Urinary bladder (tissue), 4 donors: Measurements from ENCODE around the gene LCN1. TPM values are rescaled to one million over a fixed set of nuclear protein-coding genes. Genes with fewer than 3 reads are reported as not detected.

ENCODE experiments used
- DNase-seq: peaks from one replicate; pipeline ENCODE4 v3.0.0-alpha.2; 2015; ENCODE audit errors: extremely low spot score
- H3K27ac ChIP-seq: one replicate; pipeline ENCODE4 v1.5.1; 2013; ENCODE audit warnings: low read depth, mild to moderate bottlenecking, moderate library complexity
- H3K36me3 ChIP-seq: one replicate; pipeline ENCODE4 v1.6.1; 2013; ENCODE audit warnings: mild to moderate bottlenecking, moderate library complexity; ENCODE audit not compliant: insufficient read depth
- H3K4me1 ChIP-seq: one replicate; pipeline ENCODE4 v1.6.1; 2013; ENCODE audit warnings: mild to moderate bottlenecking, moderate library complexity; ENCODE audit not compliant: insufficient read depth
- H3K4me3 ChIP-seq: one replicate; pipeline ENCODE4 v1.5.1; 2013; ENCODE audit warnings: low read depth, low read length
- WGBS: extraction: QIAGEN DNeasy Blood & Tissue Kit; methylation state at CpG from one replicate; pipeline ENCODE4 v1.1.7; 2013; 5-methylcytosine and 5-hydroxymethylcytosine counted together
- polyA plus RNA-seq: library from polyadenylated mRNA; stranded (reverse); fragments of 200-250 nt; gene quantifications from one replicate; pipeline ENCODE4 v1.2.3, GENCODE V29; 2013
- total RNA-seq: library from RNA; depleted of rRNA; stranded (reverse); fragments of >200 nt; gene quantifications from one replicate; pipeline ENCODE4 v1.2.3, GENCODE V29; 2014
- donor health status: healthy with polysubstance abuse.
- donor health status: healthy.

LCN1 gene
- total and polyA plus RNA-seq, 2 donors: not detected

- DNase-seq: no peak
- 71% methylated on average over 25 of the region's 25 CpGs for WGBS
These were observed 4.9 kb upstream of the LCN1 start for GRCh38 chr9:135516132-135516860.

DNA sequence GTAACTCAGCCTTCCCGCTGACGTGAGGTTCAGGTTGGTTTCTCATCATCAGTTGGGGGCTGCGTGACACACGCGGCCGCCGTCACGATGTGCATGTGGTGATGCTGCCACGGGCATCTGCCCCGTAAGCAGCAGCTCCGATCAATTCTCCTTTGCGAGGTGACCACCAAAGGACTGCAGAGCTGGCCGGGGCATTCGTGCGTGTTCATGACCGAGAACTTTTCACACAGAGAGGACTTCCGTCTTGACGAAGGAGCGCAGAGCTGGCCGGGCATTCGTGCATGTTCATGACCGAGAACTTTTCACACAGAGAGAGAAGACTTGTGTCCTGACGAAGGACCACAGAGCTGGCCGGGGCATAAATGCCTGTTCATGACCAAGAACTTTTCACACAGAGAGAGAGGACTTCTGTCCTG lies 3.8 kb upstream of the LCN1 start:
- 81% methylated on average over 24 of the region's 24 CpGs for WGBS
- no peak for DNase-seq
- Histone ChIP-seq H3K27ac (no peak overlapping the region), H3K4me3 (no peak overlapping the region), H3K36me3 (no peaks in the 10 kb centered on the region), H3K4me1 (no peaks in the 10 kb centered on the region)

More at GRCh38 chr9:135516132-135516860, 4.9 kb upstream of the LCN1 start:
- Histone ChIP-seq H3K36me3 (no peaks in the 10 kb centered on the region), H3K4me1 (no peaks in the 10 kb centered on the region), H3K27ac (no peak overlapping the region), H3K4me3 (no peak overlapping the region)

- H3K27ac ChIP-seq: no peak overlapping the region
- no peaks in the 10 kb centered on the region for H3K4me1 ChIP-seq
- 92% methylated on average over 10 of the region's 10 CpGs for WGBS
- DNase-seq: no peak
- no peak overlapping the region for H3K4me3 ChIP-seq
- H3K36me3 ChIP-seq: no peaks in the 10 kb centered on the region
These were observed 1.9 kb upstream of the LCN1 start for GRCh38 chr9:135519179-135519971.

GRCh38 chr9:135521608-135522095 lies 412 bp downstream of the LCN1 start:
- Histone ChIP-seq H3K27ac (no peak overlapping the region), H3K4me3 (no peak overlapping the region), H3K36me3 (no peaks in the 10 kb centered on the region), H3K4me1 (no peaks in the 10 kb centered on the region)
- 77% methylated on average over 11 of the region's 11 CpGs for WGBS
- DNase-seq: no peak

GRCh38 chr9:135522137-135522877 lies 1.1 kb downstream of the LCN1 start:
- Histone ChIP-seq H3K4me1 (no peaks in the 10 kb centered on the region), H3K4me3 (no peak overlapping the region), H3K36me3 (no peaks in the 10 kb centered on the region), H3K27ac (no peak overlapping the region)
- DNase-seq: no peak
- 54% methylated on average over 16 of the region's 16 CpGs for WGBS

GRCh38 chr9:135522931-135523330 lies 1.7 kb downstream of the LCN1 start:
- no peak for DNase-seq
- 60% methylated on average over 17 of the region's 17 CpGs for WGBS

GRCh38 chr9:135523521-135524129 lies 2.4 kb downstream of the LCN1 start:
- H3K4me1 ChIP-seq: no peaks in the 10 kb centered on the region
- 58% methylated on average over 21 of the region's 21 CpGs for WGBS
- no peak overlapping the region for H3K27ac ChIP-seq
- no peak overlapping the region for H3K4me3 ChIP-seq
- H3K36me3 ChIP-seq: no peaks in the 10 kb centered on the region
- no peak for DNase-seq

More at GRCh38 chr9:135522931-135523330, 1.7 kb downstream of the LCN1 start:
- Histone ChIP-seq H3K27ac (no peak overlapping the region), H3K4me1 (no peaks in the 10 kb centered on the region), H3K4me3 (no peak overlapping the region), H3K36me3 (no peaks in the 10 kb centered on the region)

GRCh38 chr9:135524130-135524861 lies 3.1 kb downstream of the LCN1 start:
- Histone ChIP-seq H3K4me3 (no peak overlapping the region), H3K36me3 (no peaks in the 10 kb centered on the region), H3K4me1 (no peaks in the 10 kb centered on the region), H3K27ac (no peak overlapping the region)
- DNase-seq: no peak
- WGBS: 63% methylated on average over 27 of the region's 27 CpGs

GRCh38 chr9:135525241-135526088 lies 4.2 kb downstream of the LCN1 start:
- no peak for DNase-seq
- H3K4me1 ChIP-seq: no peaks in the 10 kb centered on the region
- no peaks in the 10 kb centered on the region for H3K36me3 ChIP-seq
- WGBS: 79% methylated on average over 31 of the region's 31 CpGs
- no peak overlapping the region for H3K4me3 ChIP-seq
- no peak overlapping the region for H3K27ac ChIP-seq

DNA sequence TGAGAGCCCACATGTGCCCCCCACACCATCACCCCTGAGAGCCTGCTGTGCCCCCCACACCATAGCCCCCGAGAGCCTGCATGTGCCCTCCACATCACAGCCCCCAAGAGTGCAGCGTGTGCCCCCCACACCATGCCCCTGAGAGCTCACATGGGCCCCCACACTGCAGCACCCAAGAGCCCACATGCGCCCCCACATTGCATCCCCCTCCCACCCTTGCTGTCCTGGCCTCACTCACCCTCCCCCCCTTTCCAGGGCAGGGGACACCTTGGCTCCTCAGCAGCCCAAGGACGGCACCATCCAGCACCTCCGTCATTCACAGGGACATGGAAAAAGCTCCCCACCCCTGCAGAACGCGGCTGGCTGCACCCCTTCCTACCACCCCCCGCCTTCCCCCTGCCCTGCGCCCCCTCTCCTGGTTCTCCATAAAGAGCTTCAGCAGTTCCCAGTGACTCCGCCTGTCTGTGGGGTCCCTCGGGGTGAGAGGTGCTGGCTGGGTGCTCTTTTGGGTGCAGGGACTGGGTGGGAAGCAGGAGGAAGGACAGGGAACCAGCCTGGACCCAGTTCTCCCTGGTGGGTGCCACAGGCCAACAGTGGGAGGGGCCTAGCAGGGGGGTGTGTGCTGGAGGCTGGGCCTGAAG lies 5.0 kb downstream of the LCN1 start:
- no peak for DNase-seq
- Histone ChIP-seq H3K4me1 (no peaks in the 10 kb centered on the region), H3K36me3 (no peaks in the 10 kb centered on the region), H3K4me3 (no peak overlapping the region), H3K27ac (no peak overlapping the region)
- WGBS: 68% methylated on average over 11 of the region's 11 CpGs

DNA sequence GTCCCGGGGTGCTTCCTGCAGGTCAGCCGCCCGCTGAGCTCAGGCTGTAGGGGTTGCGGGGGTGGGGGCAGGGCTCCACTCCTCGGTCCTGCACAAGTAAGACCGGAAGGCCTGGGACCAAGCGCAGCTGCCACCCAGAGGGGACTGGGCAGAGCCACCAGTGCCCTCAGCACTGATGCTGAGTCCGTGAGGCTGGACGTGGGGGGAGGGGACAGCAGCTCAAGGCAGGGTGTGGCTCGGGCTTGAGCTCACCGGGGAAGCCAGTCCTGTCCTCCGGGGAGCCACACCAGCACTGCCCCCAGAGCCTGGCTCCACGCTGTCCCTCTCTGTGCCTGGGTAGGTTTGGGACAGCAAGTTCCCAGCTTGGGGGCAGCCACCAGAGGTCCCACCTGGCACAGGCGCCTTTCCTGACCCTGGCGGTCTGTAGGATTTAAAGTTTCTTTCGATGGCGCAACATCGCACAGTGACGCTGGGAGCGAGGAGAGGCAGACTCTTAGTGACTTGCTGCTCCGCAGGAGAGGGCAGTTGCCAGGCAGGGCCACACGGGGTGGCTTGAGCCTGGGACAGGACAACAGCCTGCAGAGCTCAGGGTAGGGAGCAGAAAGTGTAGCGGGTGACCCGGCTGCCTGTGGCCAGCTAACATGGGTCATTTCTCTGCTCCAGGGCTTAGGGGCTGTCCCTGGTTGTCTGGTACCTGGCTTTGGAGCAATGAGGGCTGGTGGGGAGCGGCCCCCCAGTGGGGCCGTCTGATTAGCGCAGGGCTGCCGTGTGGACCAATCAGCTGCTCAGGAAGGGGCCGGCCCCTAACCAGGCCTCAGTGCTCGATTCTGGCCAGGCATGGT lies 5.7 kb downstream of the LCN1 start:
- H3K27ac ChIP-seq: no peak overlapping the region
- DNase-seq: no peak
- H3K4me3 ChIP-seq: no peak overlapping the region
- no peaks in the 10 kb centered on the region for H3K4me1 ChIP-seq
- H3K36me3 ChIP-seq: no peaks in the 10 kb centered on the region
- 62% methylated on average over 30 of the region's 30 CpGs for WGBS
